Body of pancreas (tissue), 4 donors: ENCODE results near the gene TBC1D23.

Source experiments
- POLR2A ChIP-seq, 3 donors: fragments of 450-650 bp; IDR thresholded peaks; one replicate each; pipeline ENCODE4 v1.6.1; 2016; ENCODE audit warnings: antibody characterized with exemption in 3 of 3, mild to moderate bottlenecking in 2 of 3
- TF ChIP-seq, protein P1 (sequence below), 7 experiments: fragments of 450-650 bp in 4 of 7; fragments of 200-600 bp in 3 of 7; sonication (generic) in 3 of 7; IDR thresholded peaks; one replicate each; pipeline ENCODE4 v1.5.1; 2016 to 2019; ENCODE audit warnings: antibody characterized with exemption in 7 of 7

DNA sequence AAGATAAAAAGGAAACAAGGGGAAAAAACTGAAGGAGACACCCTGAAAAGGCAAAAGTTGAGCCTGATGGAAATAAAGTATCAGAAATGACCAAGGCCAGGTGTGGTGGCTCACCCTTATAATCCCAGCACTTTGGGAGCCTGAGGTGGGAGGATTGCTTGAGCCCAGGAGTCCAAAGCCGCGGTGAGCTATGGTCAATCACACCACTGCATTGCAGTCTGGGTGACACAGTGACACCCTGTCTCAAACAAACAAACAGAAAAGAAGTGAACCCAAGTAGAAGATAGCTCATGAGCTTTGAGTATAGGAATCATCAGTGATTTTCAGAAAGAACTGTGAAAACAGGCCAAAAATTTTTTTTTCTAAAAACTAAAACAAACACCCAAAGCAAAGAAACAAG, 26.4 kb upstream of the TBC1D23 start:
- TF ChIP-seq, protein P1, sequence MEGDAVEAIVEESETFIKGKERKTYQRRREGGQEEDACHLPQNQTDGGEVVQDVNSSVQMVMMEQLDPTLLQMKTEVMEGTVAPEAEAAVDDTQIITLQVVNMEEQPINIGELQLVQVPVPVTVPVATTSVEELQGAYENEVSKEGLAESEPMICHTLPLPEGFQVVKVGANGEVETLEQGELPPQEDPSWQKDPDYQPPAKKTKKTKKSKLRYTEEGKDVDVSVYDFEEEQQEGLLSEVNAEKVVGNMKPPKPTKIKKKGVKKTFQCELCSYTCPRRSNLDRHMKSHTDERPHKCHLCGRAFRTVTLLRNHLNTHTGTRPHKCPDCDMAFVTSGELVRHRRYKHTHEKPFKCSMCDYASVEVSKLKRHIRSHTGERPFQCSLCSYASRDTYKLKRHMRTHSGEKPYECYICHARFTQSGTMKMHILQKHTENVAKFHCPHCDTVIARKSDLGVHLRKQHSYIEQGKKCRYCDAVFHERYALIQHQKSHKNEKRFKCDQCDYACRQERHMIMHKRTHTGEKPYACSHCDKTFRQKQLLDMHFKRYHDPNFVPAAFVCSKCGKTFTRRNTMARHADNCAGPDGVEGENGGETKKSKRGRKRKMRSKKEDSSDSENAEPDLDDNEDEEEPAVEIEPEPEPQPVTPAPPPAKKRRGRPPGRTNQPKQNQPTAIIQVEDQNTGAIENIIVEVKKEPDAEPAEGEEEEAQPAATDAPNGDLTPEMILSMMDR (IDR thresholded peaks at IDR 0.05), result no peak
- no peak for TF ChIP-seq POLR2A (IDR thresholded peaks at IDR 0.05)
